Spleen (tissue), 7 donors: ENCODE data around the gene PERM1.

Experiments
- CTCF ChIP-seq, 11 experiments: fragments of 200-600 bp in 7 of 11; fragments of 450-650 bp in 4 of 11; sonication (generic) in 4 of 11; IDR thresholded peaks in 8 of 11; conservative IDR thresholded peaks in 3 of 11; 1 replicate in 7 of 11; 2 replicates in 4 of 11; pipeline versions ENCODE4 v1.4.0 to v1.8.0; 2016 to 2021; ENCODE audit warnings: antibody characterized with exemption in 11 of 11, inconsistent platforms in 4 of 11, mild to moderate bottlenecking in 1 of 11
- POLR2A ChIP-seq, 3 donors: fragments of 450-650 bp; IDR thresholded peaks; one replicate each; pipeline ENCODE4 v1.5.1; 2017; ENCODE audit warnings: antibody characterized with exemption in 3 of 3, mild to moderate bottlenecking in 1 of 3
- POLR2AphosphoS5 ChIP-seq, 3 donors: sonication (generic); formaldehyde crosslinking; IDR thresholded peaks; one replicate each; pipeline ENCODE4 v1.5.1; 2017; ENCODE audit warnings: antibody characterized with exemption in 3 of 3
- donor health status: DM: no; HTN: no; CAD: no; lungs with moderate emphysema.
- donor health status: DM: no; HTN: no; CAD: no.
- donor health status: DM: no; HTN: no; CAD: no.

- no peak for TF ChIP-seq CTCF (IDR thresholded peaks at IDR 0.05 in 8 of 11, conservative IDR thresholded peaks at IDR 0.05 in 3 of 11)
- no peak for TF ChIP-seq POLR2A (IDR thresholded peaks at IDR 0.05)
- TF ChIP-seq POLR2AphosphoS5 (IDR thresholded peaks at IDR 0.05): no peak
Measured at GRCh38 chr1:993379-993995, 11.6 kb upstream of the PERM1 start.
